ENCODE data around the gene THEMIS. TPM values are rescaled to one million over a fixed set of nuclear protein-coding genes. Genes with fewer than 3 reads are reported as not detected.

Gene THEMIS
- total RNA-seq, 2 experiments from 2014 or later: 79.5 to 80.1 TPM

DNA sequence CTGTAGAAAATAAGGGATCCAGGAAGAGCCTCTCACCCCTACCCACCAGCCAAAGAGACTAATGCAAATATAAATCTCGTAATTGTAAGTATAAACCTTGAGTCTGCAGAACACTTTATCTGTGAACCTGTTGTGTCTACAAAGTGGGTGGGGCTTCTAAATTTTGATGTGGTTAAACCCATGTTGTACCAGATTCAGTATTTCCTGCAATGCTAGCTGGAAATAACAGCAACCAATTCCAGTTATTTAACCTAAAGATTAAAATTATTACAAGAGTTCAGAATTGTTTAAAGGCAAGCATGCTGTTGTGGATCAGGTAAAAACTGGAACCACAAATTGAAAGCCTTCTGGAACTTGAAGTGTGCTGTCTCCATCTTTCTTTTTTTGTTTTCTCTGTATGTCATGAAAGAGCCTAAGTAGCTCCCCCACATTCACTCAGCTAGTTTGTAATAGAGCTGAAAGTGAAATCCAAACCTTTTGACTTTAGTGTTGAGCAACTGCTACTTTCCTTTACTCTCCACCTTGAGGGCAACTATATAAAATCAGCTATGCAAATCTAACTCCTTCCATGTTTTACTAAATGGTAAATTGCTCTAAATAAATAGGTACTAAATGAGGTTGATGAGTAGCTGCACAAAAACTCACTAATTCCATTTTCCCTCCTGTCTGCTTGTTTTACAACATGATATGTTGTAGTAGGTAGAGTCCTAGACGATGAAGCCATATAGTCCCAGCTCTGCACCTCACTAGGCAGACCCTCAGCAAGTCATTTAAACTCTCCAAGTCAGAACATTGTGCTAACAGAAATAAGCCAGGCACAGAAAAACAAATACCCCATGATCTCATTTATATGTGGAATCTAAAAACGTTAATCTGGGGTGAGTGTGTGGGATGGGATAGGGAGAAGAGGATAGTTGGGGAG lies 17.9 kb upstream of the THEMIS start:
- CTCF ChIA-PET: interaction anchor here (0.7 to 2.7 kb wide), 14 partner anchors 9 to 178 kb away, joined by 3 to 14 read pairs (median 3); partner anchors contain the start of gene THEMIS
- H3K27me3 Mint-ChIP-seq: no peaks in the 10 kb centered on the region
- intact Hi-C loops (cut with micrococcal nuclease): no loop called here
- TF ChIP-seq, protein P1, sequence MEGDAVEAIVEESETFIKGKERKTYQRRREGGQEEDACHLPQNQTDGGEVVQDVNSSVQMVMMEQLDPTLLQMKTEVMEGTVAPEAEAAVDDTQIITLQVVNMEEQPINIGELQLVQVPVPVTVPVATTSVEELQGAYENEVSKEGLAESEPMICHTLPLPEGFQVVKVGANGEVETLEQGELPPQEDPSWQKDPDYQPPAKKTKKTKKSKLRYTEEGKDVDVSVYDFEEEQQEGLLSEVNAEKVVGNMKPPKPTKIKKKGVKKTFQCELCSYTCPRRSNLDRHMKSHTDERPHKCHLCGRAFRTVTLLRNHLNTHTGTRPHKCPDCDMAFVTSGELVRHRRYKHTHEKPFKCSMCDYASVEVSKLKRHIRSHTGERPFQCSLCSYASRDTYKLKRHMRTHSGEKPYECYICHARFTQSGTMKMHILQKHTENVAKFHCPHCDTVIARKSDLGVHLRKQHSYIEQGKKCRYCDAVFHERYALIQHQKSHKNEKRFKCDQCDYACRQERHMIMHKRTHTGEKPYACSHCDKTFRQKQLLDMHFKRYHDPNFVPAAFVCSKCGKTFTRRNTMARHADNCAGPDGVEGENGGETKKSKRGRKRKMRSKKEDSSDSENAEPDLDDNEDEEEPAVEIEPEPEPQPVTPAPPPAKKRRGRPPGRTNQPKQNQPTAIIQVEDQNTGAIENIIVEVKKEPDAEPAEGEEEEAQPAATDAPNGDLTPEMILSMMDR (IDR thresholded peaks at IDR 0.05): no peak
- H3K9me3 Mint-ChIP-seq: no peaks in the 10 kb centered on the region
- ATAC-seq (peak; percentile 81), DNase-seq (peak; percentile 14)
- H3K4me1 Mint-ChIP-seq (ENCODE audit: low read depth): peaks cover 82% of the 10 kb centered on the region
- H3K4me3 Mint-ChIP-seq: peak overlapping the region; percentile 73
- peak overlapping the region; percentile 88 for H3K27ac Mint-ChIP-seq
- POLR2A ChIA-PET: interaction anchor here (0.8 to 3.0 kb wide), 6 partner anchors 9 to 59 kb away, joined by 3 to 10 read pairs (median 4); partner anchors contain the start of gene THEMIS
- peaks cover 12% of the 10 kb centered on the region for H3K36me3 Mint-ChIP-seq (ENCODE audit: low read depth)

DNA sequence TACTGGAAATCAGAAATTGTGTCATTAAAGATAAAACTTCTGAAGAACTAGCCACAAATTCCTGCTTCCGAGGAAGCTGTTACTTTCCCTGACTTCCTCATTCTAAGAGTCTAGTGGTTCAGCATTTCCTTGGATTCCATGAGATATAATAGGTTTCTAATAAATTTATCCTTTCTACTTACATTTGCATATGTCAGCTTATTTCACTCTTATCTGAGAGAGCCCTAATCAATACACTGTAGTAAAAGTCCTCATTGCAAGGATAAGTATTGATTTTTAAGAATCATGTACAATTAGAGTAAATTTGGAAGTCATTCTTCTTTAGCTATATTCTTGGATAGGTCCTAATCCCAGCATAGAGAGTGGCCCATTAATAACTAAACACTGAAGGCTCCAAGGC lies 16.9 kb upstream of the THEMIS start:
- H3K36me3 Mint-ChIP-seq (ENCODE audit: low read depth): peaks cover 21% of the 10 kb centered on the region
- no peak for DNase-seq
- intact Hi-C loops (cut with micrococcal nuclease): no loop called here
- POLR2A ChIA-PET: interaction anchor here (0.9 to 3.0 kb wide), 4 partner anchors 10 to 60 kb away, joined by 3 to 10 read pairs (median 4); no protein-coding TSS in a partner anchor
- H3K27ac Mint-ChIP-seq: peak overlapping the region; percentile 88
- peaks cover 81% of the 10 kb centered on the region for H3K4me1 Mint-ChIP-seq (ENCODE audit: low read depth)
- no peaks in the 10 kb centered on the region for H3K27me3 Mint-ChIP-seq
- CTCF ChIA-PET: interaction anchor here (1.4 to 2.7 kb wide), 6 partner anchors 10 to 177 kb away, joined by 3 to 13 read pairs (median 6); partner anchors contain the start of gene THEMIS
- no peak for ATAC-seq
- H3K9me3 Mint-ChIP-seq: peaks cover 3% of the 10 kb centered on the region
- peak overlapping the region; percentile 73 for H3K4me3 Mint-ChIP-seq
- TF ChIP-seq, protein P1 (IDR thresholded peaks at IDR 0.05): no peak

DNA sequence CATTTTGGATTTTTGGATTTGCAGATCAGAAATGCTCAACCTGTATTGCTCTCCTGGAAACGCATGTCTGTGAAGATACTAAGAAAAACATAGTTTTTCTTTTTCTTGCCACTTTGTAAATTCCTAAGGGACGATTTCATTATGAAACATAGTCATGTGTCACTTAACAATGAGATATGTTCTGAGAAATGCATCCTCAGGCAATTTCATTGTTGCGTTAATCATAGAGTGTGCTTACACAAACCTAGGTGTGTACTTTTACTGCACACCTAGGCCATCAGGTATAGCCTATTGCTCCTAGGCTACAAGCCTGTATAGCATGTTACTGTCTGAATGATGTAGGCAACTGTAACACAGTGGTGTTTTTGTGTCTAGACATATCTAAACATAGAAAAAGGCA lies 13.4 kb upstream of the THEMIS start:
- ChIA-PET POLR2A (interaction anchor here (0.8 to 1.0 kb wide), 2 partner anchors 13 to 117 kb away, joined by 3 read pairs; partner anchors contain the start of gene THEMIS), CTCF (interaction anchor here (1.0 to 1.2 kb wide), 2 partner anchors 12 to 53 kb away, joined by 3 read pairs; no protein-coding TSS in a partner anchor)
- peak overlapping the region; percentile 83 for H3K27ac Mint-ChIP-seq
- TF ChIP-seq, protein P1 (IDR thresholded peaks at IDR 0.05): no peak
- H3K4me3 Mint-ChIP-seq: no peak overlapping the region
- peaks cover 46% of the 10 kb centered on the region for H3K36me3 Mint-ChIP-seq (ENCODE audit: low read depth)
- DNase-seq (no peak), ATAC-seq (no peak)
- H3K27me3 Mint-ChIP-seq: no peaks in the 10 kb centered on the region
- intact Hi-C loops (cut with micrococcal nuclease): no loop called here
- peaks cover 22% of the 10 kb centered on the region for H3K9me3 Mint-ChIP-seq
- peaks cover 74% of the 10 kb centered on the region for H3K4me1 Mint-ChIP-seq (ENCODE audit: low read depth)

DNA sequence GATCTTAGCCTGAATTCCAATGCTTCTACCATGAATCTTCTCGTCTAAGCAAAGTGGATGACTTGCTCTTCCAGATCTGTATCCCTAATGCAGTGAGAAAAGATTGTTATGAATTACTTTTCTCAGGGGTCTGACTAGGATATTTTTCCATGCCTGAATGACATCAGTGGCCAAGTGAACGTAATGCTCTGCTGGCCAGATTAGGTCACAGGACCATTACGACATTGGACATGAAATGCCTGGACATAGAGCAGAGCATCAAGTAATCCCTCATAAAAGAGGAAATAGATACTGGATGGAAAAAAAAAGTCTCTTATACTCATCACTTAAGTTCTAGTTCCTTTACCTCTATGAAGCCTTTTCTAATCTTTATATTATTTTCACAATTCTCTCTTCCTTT lies 12.1 kb upstream of the THEMIS start:
- H3K27ac Mint-ChIP-seq: peak overlapping the region; percentile 55
- H3K27me3 Mint-ChIP-seq: no peaks in the 10 kb centered on the region
- H3K9me3 Mint-ChIP-seq: peaks cover 25% of the 10 kb centered on the region
- ChIA-PET POLR2A (interaction anchor here (1.0 kb wide), 1 partner anchor 12 kb away, joined by 3 read pairs; the partner anchor contains the start of gene THEMIS), CTCF (interaction anchor here (1.0 kb wide), 1 partner anchor 11 kb away, joined by 3 read pairs; no protein-coding TSS in a partner anchor)
- peaks cover 51% of the 10 kb centered on the region for H3K36me3 Mint-ChIP-seq (ENCODE audit: low read depth)
- ATAC-seq (no peak), DNase-seq (no peak)
- TF ChIP-seq, protein P1 (IDR thresholded peaks at IDR 0.05): no peak
- intact Hi-C loops (cut with micrococcal nuclease): no loop called here
- peaks cover 74% of the 10 kb centered on the region for H3K4me1 Mint-ChIP-seq (ENCODE audit: low read depth)
- no peak overlapping the region for H3K4me3 Mint-ChIP-seq
